ENCODE measurements around the gene KIF17. TPM values are rescaled to one million over a fixed set of nuclear protein-coding genes. Genes with fewer than 3 reads are reported as not detected.

KIF17 gene
- total RNA-seq, 6 experiments from 2014 or later, result 1.0 to 3.2 (median 1.3) TPM

DNA sequence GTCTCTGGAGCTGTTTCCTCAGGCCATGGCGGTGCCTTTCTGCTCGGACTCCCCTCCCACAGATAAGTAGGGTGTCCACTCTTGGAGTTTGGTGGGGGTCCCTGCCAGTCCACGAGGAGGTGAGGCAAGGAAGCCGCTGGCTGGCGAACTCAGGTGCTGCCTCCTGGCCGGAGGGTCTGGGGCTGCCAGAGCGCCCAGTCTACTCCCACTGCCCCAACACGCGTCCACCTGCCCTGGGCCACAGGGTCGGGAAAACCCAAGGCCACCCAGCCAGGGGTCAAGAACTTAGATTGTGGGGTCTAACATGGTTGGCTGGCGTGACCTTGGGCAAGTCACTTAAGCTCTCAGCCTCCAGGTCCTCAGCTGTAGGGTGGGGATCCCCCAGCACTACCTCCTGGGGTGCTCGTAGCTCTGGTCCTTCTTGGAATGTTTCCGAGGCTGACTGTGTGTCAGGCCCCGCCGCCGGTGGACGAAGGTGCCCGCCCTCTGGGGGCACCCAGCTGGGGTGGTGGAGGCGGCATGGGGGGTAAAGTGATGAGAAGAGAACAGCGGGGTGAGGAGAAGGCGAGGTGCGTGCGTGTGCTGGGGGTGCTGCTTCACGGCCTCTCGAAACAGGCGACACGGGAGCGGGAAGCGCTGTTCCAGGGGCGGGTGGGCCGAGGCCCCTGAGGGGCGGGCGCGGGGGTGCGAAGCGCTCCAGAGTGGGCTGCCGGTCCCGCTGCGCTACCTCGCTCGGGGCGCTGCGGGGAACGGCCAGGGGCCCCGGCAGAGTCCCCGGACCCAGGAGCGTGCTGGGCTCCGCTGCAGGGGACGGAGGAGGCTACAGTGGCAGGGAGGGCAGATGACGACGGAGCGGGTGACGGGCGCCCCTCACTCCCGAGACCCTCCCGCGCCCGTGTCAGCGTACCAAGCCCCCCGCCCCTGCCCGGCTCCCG lies 13.5 kb upstream of the KIF17 start:
- intact Hi-C loops (cut with DNase I), result no loop called here
- no peaks in the 10 kb centered on the region for H3K27me3 ChIP-seq
- H3K4me3 ChIP-seq, result peak overlapping the region; percentile 37 to 54 (median 49)
- H3K27ac ChIP-seq, result no peak overlapping the region
- TF ChIP-seq, protein P1, sequence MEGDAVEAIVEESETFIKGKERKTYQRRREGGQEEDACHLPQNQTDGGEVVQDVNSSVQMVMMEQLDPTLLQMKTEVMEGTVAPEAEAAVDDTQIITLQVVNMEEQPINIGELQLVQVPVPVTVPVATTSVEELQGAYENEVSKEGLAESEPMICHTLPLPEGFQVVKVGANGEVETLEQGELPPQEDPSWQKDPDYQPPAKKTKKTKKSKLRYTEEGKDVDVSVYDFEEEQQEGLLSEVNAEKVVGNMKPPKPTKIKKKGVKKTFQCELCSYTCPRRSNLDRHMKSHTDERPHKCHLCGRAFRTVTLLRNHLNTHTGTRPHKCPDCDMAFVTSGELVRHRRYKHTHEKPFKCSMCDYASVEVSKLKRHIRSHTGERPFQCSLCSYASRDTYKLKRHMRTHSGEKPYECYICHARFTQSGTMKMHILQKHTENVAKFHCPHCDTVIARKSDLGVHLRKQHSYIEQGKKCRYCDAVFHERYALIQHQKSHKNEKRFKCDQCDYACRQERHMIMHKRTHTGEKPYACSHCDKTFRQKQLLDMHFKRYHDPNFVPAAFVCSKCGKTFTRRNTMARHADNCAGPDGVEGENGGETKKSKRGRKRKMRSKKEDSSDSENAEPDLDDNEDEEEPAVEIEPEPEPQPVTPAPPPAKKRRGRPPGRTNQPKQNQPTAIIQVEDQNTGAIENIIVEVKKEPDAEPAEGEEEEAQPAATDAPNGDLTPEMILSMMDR (IDR thresholded peaks at IDR 0.05), result no peak
- TF ChIP-seq POLR2A (IDR thresholded peaks at IDR 0.05), result no peak
- no peak for ATAC-seq
- no peaks in the 10 kb centered on the region for H3K36me3 ChIP-seq
- no peaks in the 10 kb centered on the region for H3K9me3 ChIP-seq
- DNase-seq, result peak in 1 of 3 donors; percentile 48
- 14% methylated on average over 26 of the region's 62 CpGs for WGBS (ENCODE audit: insufficient coverage, low coverage, low lambda C conversion rate, missing lambda C conversion rate)
- H3K4me1 ChIP-seq, result peaks cover 0 to 17% (median 6%) of the 10 kb centered on the region in 4 donors

DNA sequence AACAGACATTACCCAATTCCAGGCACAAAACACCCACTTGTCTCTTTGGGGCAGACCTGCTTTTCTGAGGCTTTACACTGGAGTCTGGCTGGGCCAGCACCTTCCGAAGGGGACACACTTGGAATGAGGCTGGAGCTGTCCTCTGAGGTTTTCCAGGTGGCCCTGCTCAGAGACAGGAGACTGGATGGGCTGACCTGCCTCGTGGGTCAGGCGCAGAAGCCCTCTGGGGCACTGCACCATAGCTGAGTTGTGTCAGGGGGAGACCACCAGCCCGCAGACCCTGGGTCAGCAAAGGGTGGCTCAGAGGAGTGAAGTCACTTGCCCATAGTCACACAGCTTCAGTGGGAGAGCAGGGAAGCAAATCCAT lies 12.9 kb upstream of the KIF17 start:
- Histone ChIP-seq H3K36me3 (no peaks in the 10 kb centered on the region), H3K9me3 (no peaks in the 10 kb centered on the region), H3K4me3 (no peak overlapping the region), H3K27ac (no peak overlapping the region), H3K4me1 (peaks cover 0 to 17% (median 6%) of the 10 kb centered on the region in 4 donors), H3K27me3 (no peaks in the 10 kb centered on the region)
- WGBS (ENCODE audit: insufficient coverage, low coverage, low lambda C conversion rate, missing lambda C conversion rate), result 40% methylated on average over 1 of the region's 4 CpGs
- intact Hi-C loops (cut with DNase I), result no loop called here
- ATAC-seq, result no peak
- TF ChIP-seq, protein P1 (IDR thresholded peaks at IDR 0.05), result no peak
- no peak for TF ChIP-seq POLR2A (IDR thresholded peaks at IDR 0.05)
- DNase-seq, result no peak

DNA sequence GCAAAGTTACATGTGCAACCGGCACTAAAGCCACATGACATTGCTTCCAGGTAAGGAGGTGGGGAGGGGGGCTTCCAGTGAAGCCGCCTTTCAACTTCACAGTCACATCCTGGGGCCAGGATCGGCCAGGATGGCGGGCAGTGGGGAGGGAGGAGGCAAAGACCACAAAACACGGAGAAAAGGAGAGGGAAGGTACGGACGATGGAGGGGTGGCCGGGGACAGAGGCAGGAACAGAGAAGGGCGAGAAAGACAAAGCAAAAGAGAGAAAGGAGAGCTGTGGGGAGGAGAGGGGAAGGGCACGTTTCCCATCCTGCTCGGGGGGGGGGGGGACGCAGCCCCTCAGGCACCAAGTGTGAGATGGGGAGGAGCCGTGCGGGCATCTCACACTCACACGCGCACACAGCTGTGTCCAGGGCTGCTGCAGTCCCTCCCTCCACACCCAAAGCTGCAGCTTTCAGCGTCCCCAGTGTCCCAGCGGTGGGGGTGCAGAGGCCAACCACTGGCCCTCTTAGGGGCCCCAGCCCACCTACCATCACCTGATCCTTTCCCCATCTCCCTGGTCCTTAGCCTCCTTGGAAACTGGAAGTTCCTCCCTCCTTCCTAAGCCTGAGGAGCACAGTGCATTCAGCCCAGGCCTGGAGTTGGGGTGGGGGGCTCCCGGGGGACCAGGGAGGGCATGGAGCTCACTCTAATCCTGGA lies 12.3 kb upstream of the KIF17 start:
- Histone ChIP-seq H3K27me3 (no peaks in the 10 kb centered on the region), H3K27ac (no peak overlapping the region), H3K36me3 (no peaks in the 10 kb centered on the region), H3K4me3 (no peak overlapping the region), H3K4me1 (peaks cover 0 to 17% (median 6%) of the 10 kb centered on the region in 4 donors), H3K9me3 (no peaks in the 10 kb centered on the region)
- ATAC-seq (no peak), DNase-seq (peak in 2 of 3 donors; percentile 11 to 24)
- no peak for TF ChIP-seq POLR2A (IDR thresholded peaks at IDR 0.05)
- TF ChIP-seq, protein P1 (IDR thresholded peaks at IDR 0.05), result no peak
- WGBS (ENCODE audit: insufficient coverage, low coverage, low lambda C conversion rate, missing lambda C conversion rate), result 22% methylated on average over 11 of the region's 19 CpGs
- intact Hi-C loops (cut with DNase I), result no loop called here

DNA sequence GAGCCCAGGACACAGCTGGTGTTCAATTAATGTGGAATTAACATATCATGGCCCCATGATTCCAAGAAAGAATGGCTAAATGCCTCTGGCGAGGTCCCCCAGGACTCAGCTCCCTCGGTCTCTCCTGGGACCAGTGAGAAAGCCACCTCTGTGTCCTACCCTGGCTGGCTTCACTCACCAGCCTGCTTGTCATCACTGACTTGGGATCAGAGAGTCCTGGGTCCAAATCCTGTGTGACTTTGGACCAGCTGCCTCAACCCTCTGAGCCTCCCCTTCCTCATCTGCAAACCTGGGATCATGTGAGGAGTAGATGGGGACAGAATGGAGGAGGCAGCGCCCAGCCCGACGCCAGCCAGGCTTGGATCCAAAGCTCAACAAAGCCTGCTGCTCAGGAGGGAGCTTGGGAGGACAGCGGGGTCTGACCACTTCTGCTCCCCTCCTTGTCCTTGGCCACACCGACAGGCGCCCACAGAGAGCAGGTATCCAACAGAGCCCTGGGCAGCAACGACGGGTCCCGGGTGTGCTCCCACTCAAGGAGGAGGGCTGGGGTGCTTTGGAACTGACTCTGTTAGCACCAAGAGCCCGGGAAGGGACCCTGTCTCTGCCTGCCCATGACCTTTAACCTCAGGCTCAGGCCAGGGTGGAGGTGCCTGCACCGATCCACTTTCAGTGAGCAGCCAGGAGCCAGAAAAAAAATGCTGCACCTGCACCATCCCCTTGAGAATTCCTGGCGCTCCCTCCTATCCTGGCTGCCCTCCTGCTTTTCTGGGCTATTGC lies 11.5 kb upstream of the KIF17 start:
- intact Hi-C loops (cut with DNase I), result no loop called here
- WGBS (ENCODE audit: insufficient coverage, low coverage, low lambda C conversion rate, missing lambda C conversion rate), result 62% methylated on average over 4 of the region's 14 CpGs
- no peaks in the 10 kb centered on the region for H3K36me3 ChIP-seq

More for the DNA sequence above, 11.5 kb upstream of the KIF17 start:
- Histone ChIP-seq H3K9me3 (no peaks in the 10 kb centered on the region), H3K4me1 (peaks cover 0 to 17% (median 6%) of the 10 kb centered on the region in 4 donors), H3K4me3 (no peak overlapping the region), H3K27ac (no peak overlapping the region), H3K27me3 (no peaks in the 10 kb centered on the region)
- no peak for TF ChIP-seq POLR2A (IDR thresholded peaks at IDR 0.05)
- TF ChIP-seq, protein P1 (IDR thresholded peaks at IDR 0.05), result no peak
- ATAC-seq, result no peak
- DNase-seq, result peak in 2 of 3 donors; percentile 13 to 26
